Activated T-cell treated with anti-CD3 and anti-CD28 coated beads, Interleukin-2, amount 50 U/mL, for 72 hours (primary cell): ENCODE results near the gene NVL. TPM values are rescaled to one million over a fixed set of nuclear protein-coding genes. Genes with fewer than 3 reads are reported as not detected.

Source experiments
- ATAC-seq, 2 donors: fragments of 150-1000 bp; cut with Tn5 transposase; replicated peaks in 1 of 2; 2 replicates each; pipeline ENCODE4 v1.10.0; 2021; ENCODE audit warnings: moderate library complexity in 2 of 2, mild to moderate bottlenecking in 1 of 2
- DNase-seq, 2 donors: peaks; one replicate each; pipeline ENCODE4 v3.0.0; 2021 to 2022; ENCODE audit warnings: mixed read lengths in 1 of 2
- H3K27ac Mint-ChIP-seq: one replicate; pipeline ENCODE4 v1.8.0; 2022; ENCODE audit warnings: mild to moderate bottlenecking, moderate library complexity, mixed read lengths
- H3K27me3 Mint-ChIP-seq: one replicate; pipeline ENCODE4 v1.8.0; 2022; ENCODE audit warnings: low read depth, mixed read lengths
- H3K36me3 Mint-ChIP-seq, 2 donors: one replicate each; pipeline ENCODE4 v1.8.0; 2022; ENCODE audit warnings: mixed read lengths in 2 of 2, mild to moderate bottlenecking in 1 of 2; ENCODE audit not compliant: insufficient read depth in 2 of 2
- H3K4me1 Mint-ChIP-seq: one replicate; pipeline ENCODE4 v1.8.0; 2022; ENCODE audit warnings: low read depth, mixed read lengths
- H3K4me3 Mint-ChIP-seq, 2 donors: one replicate each; pipeline ENCODE4 v1.8.0; 2022; ENCODE audit warnings: mild to moderate bottlenecking in 2 of 2, mixed read lengths in 2 of 2, moderate library complexity in 2 of 2
- H3K9me3 Mint-ChIP-seq, 2 donors: one replicate each; pipeline ENCODE4 v1.8.0; 2022; ENCODE audit warnings: mixed read lengths in 2 of 2
- total RNA-seq, 2 donors: library from RNA; stranded (reverse); gene quantifications; one replicate each; pipeline ENCODE4 v1.2.3, GENCODE V29; 2022

Gene NVL
- total RNA-seq, 2 donors from 2014 or later = 39.0 to 51.7 TPM

DNA sequence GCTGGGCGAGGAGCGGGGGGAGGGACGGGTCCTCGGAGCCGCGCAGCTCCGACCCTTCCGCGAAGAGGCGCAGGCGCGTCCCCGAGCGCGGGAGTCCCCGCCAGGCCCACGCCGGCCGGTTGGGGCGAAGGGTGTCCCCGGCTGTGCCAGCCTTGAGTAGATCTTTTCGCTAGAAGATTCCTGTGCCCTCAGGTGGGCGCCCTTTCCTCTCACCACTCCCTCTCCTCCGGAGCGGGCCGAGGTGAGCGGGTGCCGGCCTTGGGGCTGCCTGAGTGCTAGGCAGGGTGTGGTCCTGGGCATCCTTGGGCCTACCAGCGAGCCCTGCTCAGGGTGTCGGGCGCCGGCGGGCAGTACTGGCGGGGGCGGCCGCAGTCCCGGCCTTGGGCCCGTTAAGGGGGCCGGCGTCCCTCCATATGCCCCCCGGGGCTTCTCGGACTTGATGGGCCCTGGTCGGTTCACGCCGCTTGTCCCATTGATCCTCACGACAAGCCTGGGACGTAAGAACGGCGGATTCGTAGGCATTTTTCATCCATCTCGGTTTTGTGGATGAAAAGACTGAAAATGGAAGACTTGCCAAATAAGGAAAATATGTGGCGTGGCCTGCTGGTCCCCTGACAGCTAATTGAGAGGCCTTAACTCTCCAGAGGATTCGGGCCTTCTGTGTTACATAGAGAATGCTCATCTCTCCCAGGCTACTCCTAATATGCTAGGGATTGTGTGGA, 146.2 kb downstream of the NVL start:
- peak overlapping the region; percentile 76 to 87 for H3K4me3 Mint-ChIP-seq
- peak; percentile 66 to 81 for DNase-seq
- H3K9me3 Mint-ChIP-seq = no peaks in the 10 kb centered on the region
- H3K4me1 Mint-ChIP-seq = peaks cover 55% of the 10 kb centered on the region
- H3K27me3 Mint-ChIP-seq = peaks cover 9% of the 10 kb centered on the region
- peak; percentile 55 to 67 for ATAC-seq
- peak overlapping the region; percentile 71 for H3K27ac Mint-ChIP-seq
- peaks cover 4 to 7% of the 10 kb centered on the region in 2 donors for H3K36me3 Mint-ChIP-seq

DNA sequence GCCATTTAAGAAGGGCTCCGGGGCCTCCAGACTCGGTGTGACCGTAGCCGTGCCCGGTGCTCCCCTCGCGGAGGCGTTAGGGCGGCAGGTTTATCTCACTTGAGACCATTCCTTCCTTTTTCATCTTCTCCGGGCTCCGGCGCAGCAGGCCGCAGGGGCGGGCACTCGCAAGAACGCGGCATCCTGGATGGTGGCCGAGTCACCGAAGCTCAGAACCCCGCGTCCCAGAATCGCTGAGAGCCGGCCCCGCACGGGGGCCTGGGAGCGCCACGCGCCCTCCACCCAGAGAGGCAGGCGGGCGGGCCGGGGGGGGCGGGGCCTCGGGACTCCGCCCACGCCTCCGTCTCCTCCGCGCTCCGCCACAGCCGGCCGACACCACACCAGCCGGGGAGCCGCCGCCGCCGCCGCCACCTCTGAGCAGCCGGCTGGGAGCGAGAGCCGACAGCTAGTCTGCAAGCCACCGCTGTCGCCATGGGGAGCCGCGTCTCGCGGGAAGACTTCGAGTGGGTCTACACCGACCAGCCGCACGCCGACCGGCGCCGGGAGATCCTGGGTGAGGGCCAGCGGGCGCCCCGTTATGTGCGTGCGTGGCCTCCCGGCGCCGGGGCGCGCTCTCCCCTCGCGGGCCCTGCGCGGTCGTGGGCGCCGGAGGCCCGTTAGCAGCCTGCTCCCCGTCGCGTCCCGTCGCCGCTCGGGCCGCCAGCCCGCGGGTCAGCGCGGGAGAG, 146.9 kb downstream of the NVL start, which contains the start of gene DEGS1:
Gene DEGS1, plus strand, starts transcription at position 375 of the 725 bp plus-strand sequence. Its CDS starts 97 bp downstream, at position 472.
- DNase-seq = peak; percentile 84 to 90
- Mint-ChIP-seq H3K4me3 (peak within 1 kb of the TSS; percentile 87 to 97), H3K36me3 (peaks cover 4 to 5% of the 10 kb centered on the region in 2 donors), H3K4me1 (peaks cover 48% of the 10 kb centered on the region), H3K27ac (peak within 1 kb of the TSS; percentile 99), H3K27me3 (peaks cover 9% of the 10 kb centered on the region), H3K9me3 (no peaks in the 10 kb centered on the region)
- ATAC-seq = peak; percentile 82 to 84

DNA sequence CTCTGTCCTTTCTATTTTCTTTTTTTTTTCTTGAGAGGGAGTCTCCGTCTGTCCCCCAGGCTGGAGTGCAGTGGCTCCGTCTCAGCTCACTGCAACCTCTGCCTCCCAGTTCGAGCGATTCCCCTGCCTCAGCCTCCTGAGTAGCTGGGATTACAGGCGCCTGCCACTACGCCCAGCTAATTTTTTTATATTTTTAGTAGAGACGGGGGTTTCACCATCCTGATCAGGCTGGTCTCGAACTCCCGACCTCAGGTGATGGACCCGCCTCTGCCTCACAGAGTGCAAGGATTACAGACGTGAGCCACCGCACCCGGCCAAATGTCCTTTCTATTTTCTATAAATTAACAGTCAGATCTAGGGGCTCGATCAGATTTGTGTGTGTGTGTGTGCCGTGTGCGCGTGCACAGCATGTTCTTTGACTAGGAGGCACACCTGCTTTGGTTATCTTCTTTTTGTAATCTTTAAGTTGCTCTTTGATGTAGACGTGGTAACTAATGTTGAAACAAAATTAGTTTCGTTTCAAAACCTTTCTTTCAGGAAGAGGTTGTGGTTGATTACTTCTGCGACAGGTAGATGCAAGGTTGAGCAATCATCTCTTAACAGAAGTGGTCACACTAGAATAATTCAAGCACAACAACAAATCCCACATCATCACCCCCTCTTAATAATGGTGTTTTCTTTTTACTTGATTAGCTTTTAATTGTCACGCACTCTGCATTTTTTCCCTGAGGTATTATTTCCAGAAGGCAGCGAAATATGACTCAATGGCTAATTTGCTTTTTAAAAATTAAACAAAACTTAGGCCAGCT, 147.7 kb downstream of the NVL start:
- no peaks in the 10 kb centered on the region for H3K9me3 Mint-ChIP-seq
- peaks cover 48% of the 10 kb centered on the region for H3K4me1 Mint-ChIP-seq
- H3K4me3 Mint-ChIP-seq = peak overlapping the region; percentile 87 to 97
- peaks cover 9% of the 10 kb centered on the region for H3K27me3 Mint-ChIP-seq
- ATAC-seq = peak; percentile 48 to 53
- H3K27ac Mint-ChIP-seq = peak overlapping the region; percentile 99
- peaks cover 4 to 5% of the 10 kb centered on the region in 2 donors for H3K36me3 Mint-ChIP-seq
- DNase-seq = peak; percentile 48 to 53

DNA sequence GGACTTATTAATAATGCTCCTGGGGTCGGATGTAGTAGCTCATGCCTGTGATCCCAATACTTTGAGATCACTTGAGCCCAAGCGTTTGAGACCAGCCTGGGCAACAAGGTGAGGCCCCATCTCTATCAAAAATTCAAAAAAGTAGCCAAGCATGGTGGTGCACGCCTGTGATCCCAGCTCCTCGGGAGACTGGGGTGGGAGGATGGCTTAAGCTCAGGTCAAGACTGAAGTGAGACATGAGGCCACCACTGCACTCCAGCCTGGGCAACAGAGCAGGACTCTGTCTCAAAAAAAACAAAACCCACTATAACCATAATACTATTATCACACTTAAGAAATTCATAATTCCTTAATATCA, 148.5 kb downstream of the NVL start:
- Mint-ChIP-seq H3K27me3 (peaks cover 9% of the 10 kb centered on the region), H3K4me3 (peak overlapping the region; percentile 87 to 97), H3K9me3 (no peaks in the 10 kb centered on the region), H3K36me3 (peaks cover 4 to 5% of the 10 kb centered on the region in 2 donors), H3K27ac (peak overlapping the region; percentile 99), H3K4me1 (peaks cover 42% of the 10 kb centered on the region)
- no peak for ATAC-seq
- no peak for DNase-seq

DNA sequence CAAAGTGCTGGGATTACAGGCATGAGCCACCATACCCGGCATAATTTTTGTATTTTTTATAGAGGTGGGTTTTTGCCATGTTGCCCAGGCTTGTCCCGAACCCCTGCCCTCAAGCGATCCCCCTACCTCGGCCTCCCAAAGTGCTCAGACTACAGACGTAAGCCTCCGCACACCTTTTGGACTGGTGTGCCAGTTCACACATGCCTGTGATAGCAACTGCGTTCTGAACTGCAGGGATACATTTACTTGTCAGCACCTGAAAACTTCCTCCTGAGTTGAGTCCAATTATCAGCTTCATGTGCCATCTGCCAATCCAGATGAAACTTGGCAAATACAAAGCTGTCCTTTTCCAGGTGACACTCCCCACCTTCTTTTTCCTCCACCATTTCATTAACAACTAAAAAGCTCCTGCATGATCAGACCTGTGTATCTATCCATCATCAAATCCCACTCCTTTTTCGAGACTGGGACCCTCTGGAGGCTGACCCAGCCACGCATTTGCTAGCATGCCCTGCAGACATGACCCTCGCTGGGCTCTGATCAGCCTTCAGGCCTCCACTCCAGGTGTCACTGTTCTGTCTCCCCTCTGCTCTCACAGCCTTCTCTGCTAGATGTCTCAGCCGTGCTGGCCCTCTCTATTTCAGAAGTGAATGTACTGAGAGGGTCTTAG, 149.1 kb downstream of the NVL start:
- Mint-ChIP-seq H3K4me3 (no peak overlapping the region), H3K36me3 (peaks cover 3 to 4% of the 10 kb centered on the region in 2 donors), H3K9me3 (no peaks in the 10 kb centered on the region), H3K4me1 (peaks cover 37% of the 10 kb centered on the region), H3K27me3 (peaks cover 9% of the 10 kb centered on the region), H3K27ac (no peak overlapping the region)
- no peak for ATAC-seq
- no peak for DNase-seq

DNA sequence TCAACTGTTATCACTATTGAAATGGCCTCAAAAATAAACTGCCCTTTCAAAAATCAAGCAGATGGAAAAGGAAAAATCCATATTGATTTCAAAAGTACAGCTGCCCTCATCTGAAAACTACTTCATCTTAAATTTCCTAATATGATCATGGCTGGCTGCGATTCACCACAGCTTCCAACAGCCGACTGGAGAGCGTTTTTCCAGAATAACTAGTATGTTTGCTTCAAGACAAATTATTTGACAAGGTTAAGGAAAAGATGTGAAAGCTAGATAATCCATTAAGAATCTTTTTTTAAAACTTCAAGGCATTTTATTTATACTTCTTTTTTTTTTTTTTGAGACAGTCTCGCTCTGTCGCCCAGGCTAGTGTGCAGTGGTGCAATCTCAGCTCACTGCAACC, 151.1 kb downstream of the NVL start:
- peaks cover 24% of the 10 kb centered on the region for H3K4me1 Mint-ChIP-seq
- ATAC-seq = no peak
- no peaks in the 10 kb centered on the region for H3K36me3 Mint-ChIP-seq
- no peak overlapping the region for H3K27ac Mint-ChIP-seq
- DNase-seq = no peak
- H3K9me3 Mint-ChIP-seq = no peaks in the 10 kb centered on the region
- H3K27me3 Mint-ChIP-seq = peaks cover 9% of the 10 kb centered on the region
- H3K4me3 Mint-ChIP-seq = no peak overlapping the region

DNA sequence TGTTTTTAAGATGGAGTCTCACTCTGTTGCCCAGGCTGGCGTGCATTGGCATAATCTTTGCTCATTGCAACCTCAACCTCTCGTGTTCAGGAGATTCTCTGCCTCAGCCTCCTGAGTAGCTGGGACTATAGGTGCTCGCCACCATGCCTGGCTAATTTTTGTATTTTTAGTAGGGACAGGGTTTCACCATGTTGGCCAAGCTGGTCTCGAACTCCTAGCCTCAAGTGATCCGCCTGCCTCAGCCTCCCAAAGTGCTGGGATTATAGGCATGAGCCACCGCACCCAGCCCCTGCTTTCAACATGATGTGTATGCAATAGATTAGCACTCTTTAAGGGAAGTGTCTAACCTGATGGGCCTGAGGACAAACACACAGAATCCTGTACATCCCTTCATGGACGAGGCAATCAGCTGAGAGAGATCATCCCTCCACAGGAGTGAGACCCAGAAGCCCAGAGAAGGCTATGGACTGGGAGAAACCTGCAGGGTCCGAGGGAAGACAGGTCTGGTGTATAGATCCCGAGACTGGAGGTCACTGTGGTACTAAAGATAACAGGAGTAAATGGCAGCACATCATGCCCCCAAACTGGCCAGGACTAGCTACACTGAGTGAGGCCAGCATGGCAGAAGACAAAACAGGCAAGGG, 152.5 kb downstream of the NVL start:
- Mint-ChIP-seq H3K27me3 (peaks cover 9% of the 10 kb centered on the region), H3K4me1 (peaks cover 20% of the 10 kb centered on the region), H3K4me3 (no peak overlapping the region), H3K27ac (no peak overlapping the region), H3K9me3 (no peaks in the 10 kb centered on the region), H3K36me3 (no peaks in the 10 kb centered on the region)
- ATAC-seq (no peak), DNase-seq (no peak)

Other genes with a start within 250 kb of the NVL start
- gene FBXO28, start 216.1 kb downstream of the NVL start, total RNA-seq = 10 to 100 TPM; 19.7 to 23.7 TPM
- gene DEGS1, start 146.9 kb downstream of the NVL start, total RNA-seq = 10 to 100 TPM; 26.0 to 43.1 TPM
- 10 to 100 TPM; 50.3 to 55.3 TPM for gene CNIH4, start 26.7 kb upstream of the NVL start, total RNA-seq
- 10 to 100 TPM; 82.2 to 92.2 TPM for gene WDR26, start 104.6 kb upstream of the NVL start, total RNA-seq